LNCaP clone FGC (cell line): ENCODE measurements around the gene LAPTM5.
"Not testable (repeated sequence)": the region's sequence is repeated elsewhere in the genome, so short reads cannot be mapped to it uniquely, and the experiment has no call there.

Experiments
- DNase-seq: peaks from one replicate; pipeline ENCODE4 v3.0.0-alpha.2; 2011; ENCODE audit warnings: low read depth
- H3K4me3 ChIP-seq: 2 replicates; pipeline ENCODE4 v1.5.1; 2011; ENCODE audit warnings: mild to moderate bottlenecking, low read depth, low read length, control low read depth
- CTCF ChIP-seq: IDR thresholded peaks from 2 replicates; pipeline ENCODE4 v1.5.1; 2012; ENCODE audit warnings: mild to moderate bottlenecking; ENCODE audit not compliant: control insufficient read depth, insufficient read depth; ENCODE audit errors: extremely low read depth

LAPTM5 gene

GRCh38 chr1:30691480-30691879 lies 66.1 kb downstream of the LAPTM5 start:
- no peak overlapping the region for H3K4me3 ChIP-seq
- no peak for DNase-seq
- TF ChIP-seq CTCF: no peak

DNA sequence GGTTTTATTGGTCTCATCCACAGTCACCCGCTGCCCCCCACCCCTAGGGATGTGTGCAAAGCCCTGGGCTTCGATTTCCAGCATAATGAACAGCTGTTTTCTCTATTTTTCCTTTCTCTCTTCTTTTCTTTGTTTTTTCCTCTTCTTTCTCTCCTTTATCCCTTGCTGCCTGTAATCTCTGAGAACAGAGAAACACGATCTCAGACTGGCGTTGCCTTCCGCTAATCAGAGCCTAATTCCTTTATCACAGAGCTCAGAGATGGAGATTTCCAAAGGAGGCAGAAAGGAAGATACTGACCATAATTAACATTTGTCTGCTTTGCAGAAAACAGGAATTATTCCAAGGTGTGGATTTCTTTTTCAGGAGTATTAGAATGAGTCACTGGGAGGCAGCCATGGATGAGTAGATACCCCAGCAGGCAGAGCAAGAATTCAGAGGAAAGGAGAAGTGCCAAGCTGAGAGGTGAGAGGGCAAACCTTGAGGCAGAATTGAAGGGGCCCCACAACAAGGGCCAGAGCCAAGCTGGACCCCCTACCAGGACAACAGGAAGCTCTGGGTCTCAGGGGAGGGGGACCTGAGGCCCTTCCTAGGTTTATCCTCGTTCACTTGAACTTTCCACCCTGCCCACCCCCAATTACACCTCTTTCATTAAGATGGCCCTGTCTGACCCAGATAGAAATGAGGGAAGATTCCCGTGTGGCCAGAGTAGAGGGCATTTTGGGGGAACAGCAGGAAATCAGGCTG lies 67.5 kb downstream of the LAPTM5 start:
- DNase-seq: no peak
- TF ChIP-seq CTCF: no peak

GRCh38 chr1:30688920-30689794 lies 68.4 kb downstream of the LAPTM5 start:
- no peak for DNase-seq
- H3K4me3 ChIP-seq: no peak overlapping the region
- TF ChIP-seq CTCF: no peak

More for the DNA sequence above, 67.5 kb downstream of the LAPTM5 start:
- no peak overlapping the region for H3K4me3 ChIP-seq

DNA sequence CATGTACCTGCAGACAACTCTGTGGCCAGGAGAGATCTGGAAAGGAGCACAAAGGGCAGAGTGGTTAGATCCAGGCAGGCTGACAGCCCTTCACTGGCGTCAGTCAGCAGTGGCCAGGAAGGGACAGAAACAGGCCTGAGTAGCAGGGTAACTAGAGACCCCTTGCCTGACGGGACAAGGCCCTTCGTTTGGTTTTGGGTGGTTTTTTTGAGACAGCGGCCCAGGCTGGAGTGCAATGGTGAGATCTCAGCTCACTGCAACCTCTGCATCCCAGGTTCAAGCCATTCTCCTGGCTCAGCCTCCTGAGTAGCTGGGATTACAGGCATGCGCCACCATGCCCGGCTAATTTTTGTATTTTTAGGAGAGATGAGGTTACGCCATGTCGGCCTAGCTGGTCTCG lies 69.1 kb downstream of the LAPTM5 start:
- not testable (repeated sequence) for DNase-seq

GRCh38 chr1:30687886-30688285 lies 69.7 kb downstream of the LAPTM5 start:
- H3K4me3 ChIP-seq: no peak overlapping the region
- no peak for TF ChIP-seq CTCF
- no peak for DNase-seq

More for the DNA sequence above, 69.1 kb downstream of the LAPTM5 start:
- H3K4me3 ChIP-seq: not testable (repeated sequence)

- DNase-seq: no peak
- no peak for TF ChIP-seq CTCF
- H3K4me3 ChIP-seq: no peak overlapping the region
These were observed 71.2 kb downstream of the LAPTM5 start for GRCh38 chr1:30686236-30686935.

DNA sequence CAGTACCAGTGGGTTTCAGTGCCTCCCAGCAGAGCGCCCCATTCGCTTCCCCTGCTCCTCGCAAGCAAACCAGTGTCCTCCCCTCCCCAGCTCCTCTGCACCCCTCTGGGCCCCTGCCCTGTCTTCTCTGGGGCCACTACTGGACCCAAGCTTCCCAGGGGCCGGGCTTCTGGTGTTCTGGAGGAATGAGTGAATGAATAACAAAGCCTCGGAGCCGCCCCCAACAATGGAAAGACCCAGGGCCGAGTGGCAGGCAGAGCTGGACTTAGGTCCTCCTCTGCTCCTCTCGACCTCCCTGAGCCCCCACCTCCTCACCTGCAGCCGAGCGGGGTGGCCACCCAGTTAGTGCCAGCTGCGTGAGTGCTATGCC lies 71.8 kb downstream of the LAPTM5 start:
- no peak for DNase-seq
- no peak for TF ChIP-seq CTCF
- no peak overlapping the region for H3K4me3 ChIP-seq
